HepG2 (cell line): ENCODE results near the gene CBLB. TPM values are rescaled to one million over a fixed set of nuclear protein-coding genes. Genes with fewer than 3 reads are reported as not detected.
A peak's percentile ranks its signal among the peaks of the same experiment; 100 is the strongest.

Experiments
- MAZ ChIP-seq, 2 experiments: sonication (generic) in 1 of 2; formaldehyde crosslinking in 1 of 2; IDR thresholded peaks; 2 replicates each; pipeline versions ENCODE4 v1.5.0 to v1.6.1; 2012 to 2020; ENCODE audit warnings: low read depth in 2 of 2, mild to moderate bottlenecking in 2 of 2, borderline replicate concordance in 1 of 2, improper control_type of control experiment in 1 of 2, low read length in 1 of 2, missing genetic modification reagents in 1 of 2, moderate library complexity in 1 of 2
- NCOA5 ChIP-seq: sonication (generic); formaldehyde crosslinking; IDR thresholded peaks from 2 replicates; pipeline ENCODE4 v1.4.0; 2020; ENCODE audit warnings: missing genetic modification reagents
- POLR2AphosphoS2 ChIP-seq: IDR thresholded peaks from 2 replicates; pipeline ENCODE4 v1.6.1; 2011; ENCODE audit warnings: low read depth, low read length, improper control_type of control experiment
- SALL2 ChIP-seq: sonication (generic); formaldehyde crosslinking; IDR thresholded peaks from 2 replicates; pipeline ENCODE4 v1.8.1; 2023; ENCODE audit warnings: mild to moderate bottlenecking, missing genetic modification reagents, inconsistent platforms
- SAP130 ChIP-seq: IDR thresholded peaks from 2 replicates; pipeline ENCODE4 v1.6.1; 2016; ENCODE audit warnings: low read depth
- STAG1 ChIP-seq: sonication (generic); formaldehyde crosslinking; IDR thresholded peaks from 2 replicates; pipeline ENCODE4 v1.4.0; 2020; ENCODE audit warnings: missing genetic modification reagents
- YY1 ChIP-seq: IDR thresholded peaks from 2 replicates; pipeline ENCODE4 v1.6.1; 2011; ENCODE audit warnings: low read length, low read depth, moderate library complexity, mild to moderate bottlenecking; ENCODE audit not compliant: insufficient read depth, insufficient replicate concordance
- ZNF160 ChIP-seq: sonication (generic); formaldehyde crosslinking; IDR thresholded peaks from 2 replicates; pipeline ENCODE4 v1.8.0; 2022; ENCODE audit warnings: mild to moderate bottlenecking, inconsistent platforms, missing genetic modification reagents
- ZNF629 ChIP-seq: sonication (generic); formaldehyde crosslinking; conservative IDR thresholded peaks from 2 replicates; pipeline ENCODE4 v1.5.0; 2020; ENCODE audit warnings: missing genetic modification reagents
- polyA plus RNA-seq, 8 experiments: library from polyadenylated mRNA; depleted of rRNA in 3 of 8; stranded (reverse) in 7 of 8; unstranded in 1 of 8; fragments of >200 nt; fragmentation: Illumina TruSeq in 4 of 8; extraction: Trizol in 4 of 8; gene quantifications; 2 replicates each; pipeline versions ENCODE4 v1.2.1 to v1.2.3, GENCODE V29; 2011 to 2016; ENCODE audit warnings: low read depth in 4 of 8, missing spikeins in 1 of 8, mixed read lengths in 1 of 8; ENCODE audit not compliant: insufficient read depth in 1 of 8
- total RNA-seq, 5 experiments: library from RNA; depleted of rRNA; stranded (reverse); fragments of >200 nt; fragmentation: Illumina TruSeq; extraction: Trizol; gene quantifications; 2 replicates each; pipeline ENCODE4 v1.2.3, GENCODE V29; 2016; ENCODE audit warnings: low read depth in 1 of 5
- TF ChIP-seq, protein P1 (sequence below): sonication (generic); formaldehyde crosslinking; IDR thresholded peaks from 2 replicates; pipeline ENCODE4 v1.4.0; 2020; ENCODE audit warnings: missing genetic modification reagents, mild to moderate bottlenecking, borderline replicate concordance
- TF ChIP-seq, protein P2 (sequence below): IDR thresholded peaks from 2 replicates; pipeline ENCODE4 v1.4.0; 2020; ENCODE audit warnings: mild to moderate bottlenecking, missing genetic modification reagents
- TF ChIP-seq, protein P3 (sequence below): sonication (generic); formaldehyde crosslinking; IDR thresholded peaks from 2 replicates; pipeline ENCODE4 v1.9.0; 2022; ENCODE audit warnings: low read depth, missing genetic modification reagents
- TF ChIP-seq, protein P4 (sequence below): sonication (generic); formaldehyde crosslinking; IDR thresholded peaks from 2 replicates; pipeline ENCODE4 v1.4.0; 2020; ENCODE audit warnings: mild to moderate bottlenecking, missing genetic modification reagents
- TF ChIP-seq, protein P5 (sequence below): sonication (generic); formaldehyde crosslinking; IDR thresholded peaks from 2 replicates; pipeline ENCODE4 v1.9.0; 2021; ENCODE audit warnings: missing genetic modification reagents, mild to moderate bottlenecking, borderline replicate concordance
- TF ChIP-seq, protein P6 (sequence below): sonication (generic); formaldehyde crosslinking; IDR thresholded peaks from 2 replicates; pipeline ENCODE4 v1.4.0; 2020; ENCODE audit warnings: low read depth, mild to moderate bottlenecking, missing genetic modification reagents

The CBLB gene
- total and polyA plus RNA-seq, 2 of the 13 experiments (the other 11 are each of a cell fraction or from before 2014, with no cell fraction given) = 9.8 to 16.4 TPM

DNA sequence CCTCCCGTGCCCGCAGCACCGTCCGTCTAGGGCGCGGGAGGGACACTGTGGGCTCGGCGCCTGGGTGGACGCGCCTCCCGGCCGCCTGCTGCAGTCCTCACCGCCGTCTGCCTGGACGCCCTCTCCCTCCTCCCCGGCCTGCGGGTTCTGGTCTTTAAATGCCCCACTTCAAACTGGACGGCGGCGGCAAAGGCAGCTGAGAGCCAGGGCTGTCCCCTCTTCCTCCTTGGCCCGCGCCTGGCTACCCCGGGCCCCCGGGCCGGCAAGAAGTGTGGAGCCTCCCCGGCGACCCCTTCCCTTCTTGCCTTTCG is 426 bp downstream of the CBLB start (continued):
- TF ChIP-seq, protein P1, sequence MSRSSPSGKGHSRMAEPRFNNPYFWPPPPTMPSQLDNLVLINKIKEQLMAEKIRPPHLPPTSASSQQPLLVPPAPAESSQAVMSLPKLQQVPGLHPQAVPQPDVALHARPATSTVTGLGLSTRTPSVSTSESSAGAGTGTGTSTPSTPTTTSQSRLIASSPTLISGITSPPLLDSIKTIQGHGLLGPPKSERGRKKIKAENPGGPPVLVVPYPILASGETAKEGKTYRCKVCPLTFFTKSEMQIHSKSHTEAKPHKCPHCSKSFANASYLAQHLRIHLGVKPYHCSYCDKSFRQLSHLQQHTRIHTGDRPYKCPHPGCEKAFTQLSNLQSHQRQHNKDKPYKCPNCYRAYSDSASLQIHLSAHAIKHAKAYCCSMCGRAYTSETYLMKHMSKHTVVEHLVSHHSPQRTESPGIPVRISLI (CRISPR knock-in tag) = no peak
- TF ChIP-seq, protein P2, sequence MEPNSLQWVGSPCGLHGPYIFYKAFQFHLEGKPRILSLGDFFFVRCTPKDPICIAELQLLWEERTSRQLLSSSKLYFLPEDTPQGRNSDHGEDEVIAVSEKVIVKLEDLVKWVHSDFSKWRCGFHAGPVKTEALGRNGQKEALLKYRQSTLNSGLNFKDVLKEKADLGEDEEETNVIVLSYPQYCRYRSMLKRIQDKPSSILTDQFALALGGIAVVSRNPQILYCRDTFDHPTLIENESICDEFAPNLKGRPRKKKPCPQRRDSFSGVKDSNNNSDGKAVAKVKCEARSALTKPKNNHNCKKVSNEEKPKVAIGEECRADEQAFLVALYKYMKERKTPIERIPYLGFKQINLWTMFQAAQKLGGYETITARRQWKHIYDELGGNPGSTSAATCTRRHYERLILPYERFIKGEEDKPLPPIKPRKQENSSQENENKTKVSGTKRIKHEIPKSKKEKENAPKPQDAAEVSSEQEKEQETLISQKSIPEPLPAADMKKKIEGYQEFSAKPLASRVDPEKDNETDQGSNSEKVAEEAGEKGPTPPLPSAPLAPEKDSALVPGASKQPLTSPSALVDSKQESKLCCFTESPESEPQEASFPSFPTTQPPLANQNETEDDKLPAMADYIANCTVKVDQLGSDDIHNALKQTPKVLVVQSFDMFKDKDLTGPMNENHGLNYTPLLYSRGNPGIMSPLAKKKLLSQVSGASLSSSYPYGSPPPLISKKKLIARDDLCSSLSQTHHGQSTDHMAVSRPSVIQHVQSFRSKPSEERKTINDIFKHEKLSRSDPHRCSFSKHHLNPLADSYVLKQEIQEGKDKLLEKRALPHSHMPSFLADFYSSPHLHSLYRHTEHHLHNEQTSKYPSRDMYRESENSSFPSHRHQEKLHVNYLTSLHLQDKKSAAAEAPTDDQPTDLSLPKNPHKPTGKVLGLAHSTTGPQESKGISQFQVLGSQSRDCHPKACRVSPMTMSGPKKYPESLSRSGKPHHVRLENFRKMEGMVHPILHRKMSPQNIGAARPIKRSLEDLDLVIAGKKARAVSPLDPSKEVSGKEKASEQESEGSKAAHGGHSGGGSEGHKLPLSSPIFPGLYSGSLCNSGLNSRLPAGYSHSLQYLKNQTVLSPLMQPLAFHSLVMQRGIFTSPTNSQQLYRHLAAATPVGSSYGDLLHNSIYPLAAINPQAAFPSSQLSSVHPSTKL = no peak
- TF ChIP-seq YY1 = no peak
- TF ChIP-seq, protein P3, sequence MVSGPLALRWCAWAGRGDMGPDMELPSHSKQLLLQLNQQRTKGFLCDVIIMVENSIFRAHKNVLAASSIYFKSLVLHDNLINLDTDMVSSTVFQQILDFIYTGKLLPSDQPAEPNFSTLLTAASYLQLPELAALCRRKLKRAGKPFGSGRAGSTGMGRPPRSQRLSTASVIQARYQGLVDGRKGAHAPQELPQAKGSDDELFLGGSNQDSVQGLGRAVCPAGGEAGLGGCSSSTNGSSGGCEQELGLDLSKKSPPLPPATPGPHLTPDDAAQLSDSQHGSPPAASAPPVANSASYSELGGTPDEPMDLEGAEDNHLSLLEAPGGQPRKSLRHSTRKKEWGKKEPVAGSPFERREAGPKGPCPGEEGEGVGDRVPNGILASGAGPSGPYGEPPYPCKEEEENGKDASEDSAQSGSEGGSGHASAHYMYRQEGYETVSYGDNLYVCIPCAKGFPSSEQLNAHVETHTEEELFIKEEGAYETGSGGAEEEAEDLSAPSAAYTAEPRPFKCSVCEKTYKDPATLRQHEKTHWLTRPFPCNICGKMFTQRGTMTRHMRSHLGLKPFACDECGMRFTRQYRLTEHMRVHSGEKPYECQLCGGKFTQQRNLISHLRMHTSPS (CRISPR knock-in tag) = no peak
- no peak for TF ChIP-seq STAG1
- TF ChIP-seq, protein P4, sequence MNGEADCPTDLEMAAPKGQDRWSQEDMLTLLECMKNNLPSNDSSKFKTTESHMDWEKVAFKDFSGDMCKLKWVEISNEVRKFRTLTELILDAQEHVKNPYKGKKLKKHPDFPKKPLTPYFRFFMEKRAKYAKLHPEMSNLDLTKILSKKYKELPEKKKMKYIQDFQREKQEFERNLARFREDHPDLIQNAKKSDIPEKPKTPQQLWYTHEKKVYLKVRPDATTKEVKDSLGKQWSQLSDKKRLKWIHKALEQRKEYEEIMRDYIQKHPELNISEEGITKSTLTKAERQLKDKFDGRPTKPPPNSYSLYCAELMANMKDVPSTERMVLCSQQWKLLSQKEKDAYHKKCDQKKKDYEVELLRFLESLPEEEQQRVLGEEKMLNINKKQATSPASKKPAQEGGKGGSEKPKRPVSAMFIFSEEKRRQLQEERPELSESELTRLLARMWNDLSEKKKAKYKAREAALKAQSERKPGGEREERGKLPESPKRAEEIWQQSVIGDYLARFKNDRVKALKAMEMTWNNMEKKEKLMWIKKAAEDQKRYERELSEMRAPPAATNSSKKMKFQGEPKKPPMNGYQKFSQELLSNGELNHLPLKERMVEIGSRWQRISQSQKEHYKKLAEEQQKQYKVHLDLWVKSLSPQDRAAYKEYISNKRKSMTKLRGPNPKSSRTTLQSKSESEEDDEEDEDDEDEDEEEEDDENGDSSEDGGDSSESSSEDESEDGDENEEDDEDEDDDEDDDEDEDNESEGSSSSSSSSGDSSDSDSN = peak; percentile 64; the same call in 1 of the 2 replicates
- TF ChIP-seq MAZ (IDR thresholded peaks at IDR 0.05; ENCODE audit: borderline replicate concordance, low read depth, low read length) = no peak
- peak; percentile 38; the same call in 1 of the 2 replicates for TF ChIP-seq MAZ (CRISPR knock-in tag; IDR thresholded peaks at IDR 0.05; ENCODE audit: low read depth)
- no peak for TF ChIP-seq ZNF160
- 0 out of 2 replicates have a peak, but pooled peaks have one; percentile 9 for TF ChIP-seq SALL2 (CRISPR knock-in tag)
- TF ChIP-seq SAP130 (CRISPR knock-in tag) = no peak
- TF ChIP-seq, protein P5, sequence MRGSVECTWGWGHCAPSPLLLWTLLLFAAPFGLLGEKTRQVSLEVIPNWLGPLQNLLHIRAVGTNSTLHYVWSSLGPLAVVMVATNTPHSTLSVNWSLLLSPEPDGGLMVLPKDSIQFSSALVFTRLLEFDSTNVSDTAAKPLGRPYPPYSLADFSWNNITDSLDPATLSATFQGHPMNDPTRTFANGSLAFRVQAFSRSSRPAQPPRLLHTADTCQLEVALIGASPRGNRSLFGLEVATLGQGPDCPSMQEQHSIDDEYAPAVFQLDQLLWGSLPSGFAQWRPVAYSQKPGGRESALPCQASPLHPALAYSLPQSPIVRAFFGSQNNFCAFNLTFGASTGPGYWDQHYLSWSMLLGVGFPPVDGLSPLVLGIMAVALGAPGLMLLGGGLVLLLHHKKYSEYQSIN (CRISPR knock-in tag) = no peak
- TF ChIP-seq NCOA5 (CRISPR knock-in tag) = no peak
- TF ChIP-seq ZNF629 (CRISPR knock-in tag) = no peak
- TF ChIP-seq, protein P6, sequence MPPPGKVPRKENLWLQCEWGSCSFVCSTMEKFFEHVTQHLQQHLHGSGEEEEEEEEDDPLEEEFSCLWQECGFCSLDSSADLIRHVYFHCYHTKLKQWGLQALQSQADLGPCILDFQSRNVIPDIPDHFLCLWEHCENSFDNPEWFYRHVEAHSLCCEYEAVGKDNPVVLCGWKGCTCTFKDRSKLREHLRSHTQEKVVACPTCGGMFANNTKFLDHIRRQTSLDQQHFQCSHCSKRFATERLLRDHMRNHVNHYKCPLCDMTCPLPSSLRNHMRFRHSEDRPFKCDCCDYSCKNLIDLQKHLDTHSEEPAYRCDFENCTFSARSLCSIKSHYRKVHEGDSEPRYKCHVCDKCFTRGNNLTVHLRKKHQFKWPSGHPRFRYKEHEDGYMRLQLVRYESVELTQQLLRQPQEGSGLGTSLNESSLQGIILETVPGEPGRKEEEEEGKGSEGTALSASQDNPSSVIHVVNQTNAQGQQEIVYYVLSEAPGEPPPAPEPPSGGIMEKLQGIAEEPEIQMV (CRISPR knock-in tag) = no peak
- TF ChIP-seq POLR2AphosphoS2 = no peak
